CD14-positive monocyte (primary cell): ENCODE results near the gene LIPA. TPM values are rescaled to one million over a fixed set of nuclear protein-coding genes. Genes with fewer than 3 reads are reported as not detected.
"Not testable (repeated sequence)": the region's sequence is repeated elsewhere in the genome, so short reads cannot be mapped to it uniquely, and the experiment has no call there.

ENCODE experiments used
- DNase-seq, 3 donors: peaks; one replicate each; pipeline ENCODE4 v3.0.0-alpha.2; 2011 to 2022
- H2AFZ ChIP-seq: 2 replicates; pipeline ENCODE4 v1.6.0; 2012; ENCODE audit warnings: mild to moderate bottlenecking, low read depth, low read length, inconsistent platforms; ENCODE audit not compliant: insufficient read depth, poor library complexity, severe bottlenecking
- H3K27ac ChIP-seq, 2 donors: 1 replicate in 1 of 2; 2 replicates in 1 of 2; pipeline ENCODE4 v1.5.1; 2012 to 2013; ENCODE audit warnings: low read length in 2 of 2, control low read depth in 1 of 2, inconsistent platforms in 1 of 2, low read depth in 1 of 2, mild to moderate bottlenecking in 1 of 2
- H3K27me3 ChIP-seq, 2 donors: one replicate each; pipeline versions ENCODE4 v1.6.0 to v1.6.1; 2011 to 2013; ENCODE audit warnings: low read length in 2 of 2; ENCODE audit not compliant: control insufficient read depth in 2 of 2, insufficient read depth in 2 of 2
- H3K36me3 ChIP-seq, 2 donors: replicated peaks in 1 of 2; 1 replicate in 1 of 2; 2 replicates in 1 of 2; pipeline versions ENCODE4 v1.5.1 to v1.6.1; 2012 to 2013; ENCODE audit warnings: low read length in 2 of 2, control low read depth in 1 of 2, inconsistent platforms in 1 of 2, mild to moderate bottlenecking in 1 of 2; ENCODE audit not compliant: insufficient read depth in 2 of 2, control insufficient read depth in 1 of 2
- H3K4me1 ChIP-seq, 2 donors: 1 replicate in 1 of 2; 2 replicates in 1 of 2; pipeline versions ENCODE4 v1.5.1 to v1.6.1; 2012 to 2013; ENCODE audit warnings: low read length in 2 of 2, control low read depth in 1 of 2, inconsistent platforms in 1 of 2, mild to moderate bottlenecking in 1 of 2, moderate library complexity in 1 of 2; ENCODE audit not compliant: insufficient read depth in 2 of 2, control insufficient read depth in 1 of 2
- H3K4me2 ChIP-seq: replicated peaks from 2 replicates; pipeline ENCODE3; 2012; ENCODE audit warnings: low read length, moderate library complexity, mild to moderate bottlenecking; ENCODE audit not compliant: poor library complexity, severe bottlenecking; ENCODE audit errors: extremely low read depth
- H3K4me3 ChIP-seq, 3 experiments: fragments of 200-600 bp in 1 of 3; sonication (generic) in 1 of 3; replicated peaks in 1 of 3; 1 replicate in 2 of 3; 2 replicates in 1 of 3; pipeline ENCODE4 v1.5.1; 2011 to 2013; ENCODE audit warnings: low read length in 3 of 3, mild to moderate bottlenecking in 3 of 3, control low read depth in 2 of 3, low read depth in 2 of 3, inconsistent platforms in 1 of 3, moderate library complexity in 1 of 3
- H3K79me2 ChIP-seq: 2 replicates; pipeline ENCODE4 v1.6.0; 2012; ENCODE audit warnings: mild to moderate bottlenecking, control low read depth, inconsistent platforms, low read length, moderate library complexity; ENCODE audit not compliant: insufficient read depth
- H3K9ac ChIP-seq: 2 replicates; pipeline ENCODE4 v1.6.0; 2017; ENCODE audit warnings: low read length, mild to moderate bottlenecking; ENCODE audit not compliant: insufficient read depth, poor library complexity, severe bottlenecking
- H3K9me3 ChIP-seq, 2 donors: replicated peaks in 1 of 2; 1 replicate in 1 of 2; 2 replicates in 1 of 2; pipeline versions ENCODE4 v1.5.1 to v1.6.1; 2012 to 2013; ENCODE audit warnings: low read length in 2 of 2, control low read depth in 1 of 2; ENCODE audit not compliant: control insufficient read depth in 1 of 2, insufficient read depth in 1 of 2
- H4K20me1 ChIP-seq: 2 replicates; pipeline ENCODE4 v1.6.0; 2012; ENCODE audit warnings: mild to moderate bottlenecking, low read length, control low read depth, moderate library complexity; ENCODE audit not compliant: insufficient read depth
- H3K27ac Mint-ChIP-seq, 7 donors: one replicate each; pipeline ENCODE4 v1.8.0; 2020; ENCODE audit warnings: mild to moderate bottlenecking in 7 of 7, mixed read lengths in 7 of 7, moderate library complexity in 6 of 7, inconsistent platforms in 2 of 7
- H3K27me3 Mint-ChIP-seq, 3 donors: one replicate each; pipeline ENCODE4 v1.8.0; 2021 to 2022; ENCODE audit warnings: low read depth in 3 of 3, mild to moderate bottlenecking in 3 of 3, mixed read lengths in 3 of 3, moderate library complexity in 3 of 3, inconsistent platforms in 1 of 3
- H3K36me3 Mint-ChIP-seq, 2 donors: one replicate each; pipeline ENCODE4 v1.8.0; 2020; ENCODE audit warnings: mixed read lengths in 2 of 2, inconsistent platforms in 1 of 2, mild to moderate bottlenecking in 1 of 2
- H3K4me1 Mint-ChIP-seq: one replicate; pipeline ENCODE4 v1.8.0; 2020; ENCODE audit warnings: mild to moderate bottlenecking, mixed read lengths
- H3K4me3 Mint-ChIP-seq, 2 donors: one replicate each; pipeline ENCODE4 v1.8.0; 2020; ENCODE audit warnings: mild to moderate bottlenecking in 2 of 2, mixed read lengths in 2 of 2, moderate library complexity in 1 of 2
- H3K9me3 Mint-ChIP-seq, 7 donors: one replicate each; pipeline ENCODE4 v1.8.0; 2020 to 2022; ENCODE audit warnings: mixed read lengths in 7 of 7, mild to moderate bottlenecking in 6 of 7, moderate library complexity in 6 of 7, inconsistent platforms in 2 of 7
- WGBS: methylation state at CpG from one replicate; pipeline ENCODE4 v1.1.5; 2013; ENCODE audit warnings: missing lambda C conversion rate; ENCODE audit not compliant: insufficient coverage; 5-methylcytosine and 5-hydroxymethylcytosine counted together
- intact Hi-C, 2 donors: fragments of 100-400 bp; cut with micrococcal nuclease; formaldehyde crosslinking; loops; one replicate each; pipeline versions ENCODE4 v1.15.0 to v1.15.1; 2023
- polyA plus RNA-seq, 3 donors: library from polyadenylated mRNA; depleted of rRNA in 1 of 3; unstranded in 2 of 3; stranded (reverse) in 1 of 3; fragments of 300-500 nt in 2 of 3; fragments of >200 nt in 1 of 3; fragmentation: Illumina TruSeq in 2 of 3; gene quantifications; 1 replicate in 2 of 3; 2 replicates in 1 of 3; pipeline ENCODE4 v1.2.3, GENCODE V29; 2012 to 2021
- TF ChIP-seq, protein P1 (sequence below): fragments of 200-600 bp; IDR thresholded peaks from one replicate; pipeline ENCODE4 v1.8.0; 2022; ENCODE audit warnings: antibody characterized with exemption, mild to moderate bottlenecking

LIPA gene
- polyA plus RNA-seq, 3 donors: 37.4 to 353 (median 289) TPM

DNA sequence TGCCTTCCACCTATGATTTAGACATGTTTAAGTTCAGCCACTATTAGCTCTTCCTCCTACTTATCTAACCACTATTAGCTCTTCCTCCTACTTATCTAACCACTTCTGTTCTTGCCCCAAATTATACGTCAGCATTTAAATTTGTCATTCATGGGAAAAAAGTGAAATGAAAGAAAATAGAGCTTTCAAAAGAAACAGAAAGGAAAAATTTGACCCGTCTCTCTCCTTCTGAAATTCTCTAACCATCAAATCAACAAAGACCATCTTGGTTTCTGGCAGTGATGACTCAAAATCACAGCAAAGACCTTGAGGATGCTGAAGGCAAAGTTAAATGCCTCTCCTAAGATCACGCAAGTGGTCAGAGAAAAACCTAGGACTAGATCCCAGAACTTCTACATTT, 2.6 kb downstream of the LIPA start:
- Mint-ChIP-seq H3K27me3 (no peaks in the 10 kb centered on the region), H3K4me3 (peak overlapping the region; percentile 11 to 70), H3K9me3 (peaks cover 3 to 7% (median 4%) of the 10 kb centered on the region in 7 donors), H3K27ac (peak overlapping the region in 6 of 7 donors; percentile 14 to 83 (median 44)), H3K4me1 (peaks cover 37% of the 10 kb centered on the region), H3K36me3 (peaks cover 6 to 17% of the 10 kb centered on the region in 2 donors)
- no peaks in the 10 kb centered on the region for H3K27me3 ChIP-seq
- WGBS: no CpG with 5 or more reads among the region's 3 CpGs
- peak overlapping the region in 1 of 3 experiments; percentile 40 for H3K4me3 ChIP-seq
- no peak overlapping the region for H3K27ac ChIP-seq
- no peak overlapping the region for H3K9ac ChIP-seq
- peak overlapping the region; percentile 29 for H3K4me2 ChIP-seq
- intact Hi-C loops: no loop called here
- TF ChIP-seq, protein P1, sequence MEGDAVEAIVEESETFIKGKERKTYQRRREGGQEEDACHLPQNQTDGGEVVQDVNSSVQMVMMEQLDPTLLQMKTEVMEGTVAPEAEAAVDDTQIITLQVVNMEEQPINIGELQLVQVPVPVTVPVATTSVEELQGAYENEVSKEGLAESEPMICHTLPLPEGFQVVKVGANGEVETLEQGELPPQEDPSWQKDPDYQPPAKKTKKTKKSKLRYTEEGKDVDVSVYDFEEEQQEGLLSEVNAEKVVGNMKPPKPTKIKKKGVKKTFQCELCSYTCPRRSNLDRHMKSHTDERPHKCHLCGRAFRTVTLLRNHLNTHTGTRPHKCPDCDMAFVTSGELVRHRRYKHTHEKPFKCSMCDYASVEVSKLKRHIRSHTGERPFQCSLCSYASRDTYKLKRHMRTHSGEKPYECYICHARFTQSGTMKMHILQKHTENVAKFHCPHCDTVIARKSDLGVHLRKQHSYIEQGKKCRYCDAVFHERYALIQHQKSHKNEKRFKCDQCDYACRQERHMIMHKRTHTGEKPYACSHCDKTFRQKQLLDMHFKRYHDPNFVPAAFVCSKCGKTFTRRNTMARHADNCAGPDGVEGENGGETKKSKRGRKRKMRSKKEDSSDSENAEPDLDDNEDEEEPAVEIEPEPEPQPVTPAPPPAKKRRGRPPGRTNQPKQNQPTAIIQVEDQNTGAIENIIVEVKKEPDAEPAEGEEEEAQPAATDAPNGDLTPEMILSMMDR: no peak
- no peak for DNase-seq
- H4K20me1 ChIP-seq: no peaks in the 10 kb centered on the region
- peaks cover 18% of the 10 kb centered on the region for H3K79me2 ChIP-seq
- H3K9me3 ChIP-seq: peaks cover 0 to 8% of the 10 kb centered on the region in 2 donors
- H3K4me1 ChIP-seq: peaks cover 45 to 52% of the 10 kb centered on the region in 2 donors
- peaks cover 0 to 8% of the 10 kb centered on the region in 2 donors for H3K36me3 ChIP-seq
- H2AFZ ChIP-seq: no peak overlapping the region

DNA sequence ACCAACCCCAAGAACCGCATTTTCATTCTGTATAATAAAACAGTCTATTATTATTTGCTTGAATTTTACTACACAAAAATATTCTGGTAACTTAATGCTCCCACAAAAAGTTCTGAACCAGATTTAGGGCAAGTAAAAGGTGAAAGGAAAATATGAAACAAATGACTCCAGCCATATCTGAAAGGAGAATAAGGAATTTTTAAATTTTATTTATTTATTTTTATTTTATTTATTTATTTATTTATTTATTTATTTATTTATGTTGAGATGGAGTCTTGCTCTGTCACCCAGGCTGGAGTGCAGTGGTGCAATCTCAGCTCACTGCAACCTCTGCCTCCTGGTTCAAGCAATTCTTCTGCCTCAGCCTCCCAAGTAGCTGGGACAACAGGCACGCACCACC, 4.0 kb downstream of the LIPA start:
- H3K27me3 Mint-ChIP-seq, DNase-seq, H3K4me3 Mint-ChIP-seq, intact Hi-C loops, H4K20me1 ChIP-seq, H3K27me3 ChIP-seq, H3K9me3 Mint-ChIP-seq, H3K27ac ChIP-seq, H2AFZ ChIP-seq, H3K9me3 ChIP-seq, H3K36me3 ChIP-seq, H3K4me2 ChIP-seq, H3K4me3 ChIP-seq, H3K9ac ChIP-seq: not testable (repeated sequence)
- H3K27ac Mint-ChIP-seq: peak overlapping the region in 1 of 7 donors; percentile 14
- 90% methylated on average over 1 of the region's 2 CpGs for WGBS
- H3K4me1 Mint-ChIP-seq: peaks cover 51% of the 10 kb centered on the region
- peaks cover 6 to 17% of the 10 kb centered on the region in 2 donors for H3K36me3 Mint-ChIP-seq
- Histone ChIP-seq H3K4me1 (peaks cover 58 to 61% of the 10 kb centered on the region in 2 donors), H3K79me2 (peaks cover 18% of the 10 kb centered on the region)
